GM21381 (cell line): ENCODE results near the gene RHBDD2.

Experiments used
- ATAC-seq: cut with Tn5 transposase; IDR thresholded peaks from one replicate; pipeline ENCODE4 v1.9.1; 2021; ENCODE audit warnings: mild to moderate bottlenecking, moderate library complexity; ENCODE audit not compliant: unreplicated experiment

Gene RHBDD2

GRCh38 chr7:75916259-75916658 is 37.4 kb downstream of the RHBDD2 start:
- no peak for ATAC-seq

GRCh38 chr7:75916685-75917634 is 38.1 kb downstream of the RHBDD2 start:
- no peak for ATAC-seq

GRCh38 chr7:75920431-75921161 is 41.8 kb downstream of the RHBDD2 start:
- no peak for ATAC-seq

GRCh38 chr7:75921479-75921878 is 42.6 kb downstream of the RHBDD2 start:
- ATAC-seq: no peak

- ATAC-seq: no peak
Measured at GRCh38 chr7:75922966-75923603, 44.3 kb downstream of the RHBDD2 start.

GRCh38 chr7:75924256-75924655 is 45.4 kb downstream of the RHBDD2 start:
- ATAC-seq: no peak

- ATAC-seq: no peak
Measured at GRCh38 chr7:75924889-75925288, 46.1 kb downstream of the RHBDD2 start.

- no peak for ATAC-seq
Measured at GRCh38 chr7:75925717-75926435, 47.0 kb downstream of the RHBDD2 start.

- ATAC-seq: peak; percentile 60
Measured at GRCh38 chr7:75928568-75928914, 49.7 kb downstream of the RHBDD2 start.

GRCh38 chr7:75931680-75932079 is 52.8 kb downstream of the RHBDD2 start:
- no peak for ATAC-seq

GRCh38 chr7:75937958-75938786 is 59.3 kb downstream of the RHBDD2 start:
- ATAC-seq: no peak
